Astrocyte of the spinal cord (primary cell): ENCODE measurements around the gene VGLL4.
A peak's percentile ranks its signal among the peaks of the same experiment; 100 is the strongest.
"Not testable (repeated sequence)": the region's sequence is repeated elsewhere in the genome, so short reads cannot be mapped to it uniquely, and the experiment has no call there.

Source experiments
- DNase-seq: peaks from one replicate; pipeline ENCODE4 v3.0.0; 2011; ENCODE audit warnings: low read depth, low spot score
- H3K4me3 ChIP-seq: 2 replicates; pipeline ENCODE4 v1.5.1; 2011; ENCODE audit warnings: low read depth, mild to moderate bottlenecking, low read length, moderate library complexity
- in situ Hi-C: cut with HindIII; loops from 2 replicates; pipeline ENCODE4 v1.10.0; 2017; ENCODE audit warnings: low sequenced_read_pairs
- TF ChIP-seq, protein P1 (sequence below): IDR thresholded peaks from 2 replicates; pipeline ENCODE4 v1.5.1; 2012; ENCODE audit warnings: low read depth, mild to moderate bottlenecking, low read length, inconsistent platforms

VGLL4 gene

DNA sequence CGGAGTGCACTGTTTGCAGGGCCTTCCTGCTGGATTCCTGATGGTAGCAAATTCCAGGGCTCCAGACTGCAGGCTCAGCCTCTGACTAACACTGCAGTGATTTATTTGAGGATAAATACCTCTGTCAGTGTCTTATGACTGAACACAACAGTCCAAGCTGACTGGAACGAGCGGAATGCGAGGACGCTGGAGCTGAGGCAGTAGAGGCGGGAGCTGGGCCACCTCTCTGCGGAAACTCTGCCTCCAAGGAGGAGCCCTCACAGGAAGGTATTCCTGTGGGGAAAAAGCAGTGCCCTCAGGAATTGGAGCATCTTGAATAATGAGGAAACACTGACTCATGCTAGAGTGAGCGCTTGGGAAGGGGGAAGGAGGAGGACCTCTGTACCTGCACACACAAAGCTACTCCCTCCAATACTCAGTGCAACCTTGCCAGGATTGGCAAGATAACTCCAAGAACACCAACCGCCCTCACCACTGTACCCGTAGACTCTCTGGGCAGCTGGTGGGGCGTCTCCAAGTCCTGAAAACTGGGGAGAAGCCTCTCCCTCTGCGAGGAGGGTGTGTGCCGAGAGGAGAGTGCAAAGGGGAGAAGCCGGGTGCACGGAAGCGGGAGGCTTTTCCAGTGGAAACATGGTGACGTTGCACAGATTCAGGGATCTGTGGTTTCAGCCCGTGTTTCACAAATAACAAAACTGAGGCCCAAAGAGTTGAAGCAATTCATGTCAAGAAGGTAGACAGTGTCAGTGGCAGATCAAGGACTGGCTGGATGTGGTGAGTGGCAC is 43.0 kb downstream of the VGLL4 start:
- TF ChIP-seq, protein P1, sequence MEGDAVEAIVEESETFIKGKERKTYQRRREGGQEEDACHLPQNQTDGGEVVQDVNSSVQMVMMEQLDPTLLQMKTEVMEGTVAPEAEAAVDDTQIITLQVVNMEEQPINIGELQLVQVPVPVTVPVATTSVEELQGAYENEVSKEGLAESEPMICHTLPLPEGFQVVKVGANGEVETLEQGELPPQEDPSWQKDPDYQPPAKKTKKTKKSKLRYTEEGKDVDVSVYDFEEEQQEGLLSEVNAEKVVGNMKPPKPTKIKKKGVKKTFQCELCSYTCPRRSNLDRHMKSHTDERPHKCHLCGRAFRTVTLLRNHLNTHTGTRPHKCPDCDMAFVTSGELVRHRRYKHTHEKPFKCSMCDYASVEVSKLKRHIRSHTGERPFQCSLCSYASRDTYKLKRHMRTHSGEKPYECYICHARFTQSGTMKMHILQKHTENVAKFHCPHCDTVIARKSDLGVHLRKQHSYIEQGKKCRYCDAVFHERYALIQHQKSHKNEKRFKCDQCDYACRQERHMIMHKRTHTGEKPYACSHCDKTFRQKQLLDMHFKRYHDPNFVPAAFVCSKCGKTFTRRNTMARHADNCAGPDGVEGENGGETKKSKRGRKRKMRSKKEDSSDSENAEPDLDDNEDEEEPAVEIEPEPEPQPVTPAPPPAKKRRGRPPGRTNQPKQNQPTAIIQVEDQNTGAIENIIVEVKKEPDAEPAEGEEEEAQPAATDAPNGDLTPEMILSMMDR, result no peak
- H3K4me3 ChIP-seq, result no peak overlapping the region
- in situ Hi-C loops, result loop anchor here (25.0 kb wide), 1 partner anchor 213 kb away; no protein-coding TSS in a partner anchor
- DNase-seq, result peak; percentile 99

DNA sequence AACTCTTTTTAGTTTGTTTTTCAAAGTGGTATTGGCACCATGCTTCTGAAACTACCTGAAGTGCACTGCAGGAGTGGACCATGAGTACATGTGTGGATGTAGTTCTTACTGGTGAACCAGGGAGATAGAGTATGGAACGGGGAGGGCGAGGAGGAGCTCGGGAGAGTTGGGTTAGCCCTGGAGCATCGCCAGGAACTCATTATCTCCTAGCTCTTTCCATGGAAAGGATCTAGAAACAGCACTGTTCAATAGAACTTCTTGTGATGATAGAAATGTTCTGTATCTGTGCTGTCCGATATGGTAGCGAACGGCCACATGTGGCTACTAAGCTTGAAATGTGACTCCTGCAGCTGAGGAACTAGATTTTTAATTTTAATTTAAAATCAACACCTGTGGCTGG is 47.3 kb downstream of the VGLL4 start:
- no peak for DNase-seq
- no peak overlapping the region for H3K4me3 ChIP-seq
- in situ Hi-C loops, result no loop called here
- TF ChIP-seq, protein P1, result no peak

- H3K4me3 ChIP-seq, DNase-seq, in situ Hi-C loops: not testable (repeated sequence)
Observed at GRCh38 chr3:11595024-11595423, 48.7 kb downstream of the VGLL4 start.

DNA sequence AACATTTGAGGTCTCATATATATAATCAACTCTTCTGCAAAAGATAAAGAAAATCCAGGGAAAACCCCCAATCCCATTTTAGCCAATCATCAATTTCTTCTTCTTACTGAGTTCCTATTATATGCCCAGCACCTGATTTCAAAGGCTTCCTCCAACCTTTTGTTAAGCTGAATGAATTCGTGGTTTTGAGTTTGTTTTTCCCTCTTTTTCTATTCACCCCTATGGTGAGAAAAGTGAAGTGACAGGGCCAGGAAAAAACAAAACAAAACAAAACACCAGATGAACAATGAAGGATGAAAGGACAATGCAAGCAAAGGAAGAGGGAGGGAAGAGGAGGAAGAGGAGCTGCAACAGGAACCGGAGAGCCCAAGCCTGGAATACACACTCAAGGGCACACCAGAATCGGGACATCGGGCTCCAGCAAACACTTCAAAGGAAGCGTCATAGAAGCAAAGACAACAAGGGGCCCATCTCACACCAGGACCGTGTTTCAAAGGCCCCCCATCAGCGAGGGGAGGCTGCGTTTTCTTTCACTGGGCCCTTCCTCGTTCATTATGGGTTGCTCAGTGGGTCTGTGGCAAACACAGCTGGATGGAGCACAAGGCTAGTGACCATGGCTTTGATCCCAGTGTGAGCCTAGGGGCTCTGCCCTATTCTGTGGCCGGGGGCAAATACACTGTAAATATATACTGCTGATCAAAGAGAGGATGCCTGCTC is 50.2 kb downstream of the VGLL4 start:
- in situ Hi-C loops, result no loop called here
- no peak overlapping the region for H3K4me3 ChIP-seq
- DNase-seq, result no peak
- TF ChIP-seq, protein P1, result no peak

DNA sequence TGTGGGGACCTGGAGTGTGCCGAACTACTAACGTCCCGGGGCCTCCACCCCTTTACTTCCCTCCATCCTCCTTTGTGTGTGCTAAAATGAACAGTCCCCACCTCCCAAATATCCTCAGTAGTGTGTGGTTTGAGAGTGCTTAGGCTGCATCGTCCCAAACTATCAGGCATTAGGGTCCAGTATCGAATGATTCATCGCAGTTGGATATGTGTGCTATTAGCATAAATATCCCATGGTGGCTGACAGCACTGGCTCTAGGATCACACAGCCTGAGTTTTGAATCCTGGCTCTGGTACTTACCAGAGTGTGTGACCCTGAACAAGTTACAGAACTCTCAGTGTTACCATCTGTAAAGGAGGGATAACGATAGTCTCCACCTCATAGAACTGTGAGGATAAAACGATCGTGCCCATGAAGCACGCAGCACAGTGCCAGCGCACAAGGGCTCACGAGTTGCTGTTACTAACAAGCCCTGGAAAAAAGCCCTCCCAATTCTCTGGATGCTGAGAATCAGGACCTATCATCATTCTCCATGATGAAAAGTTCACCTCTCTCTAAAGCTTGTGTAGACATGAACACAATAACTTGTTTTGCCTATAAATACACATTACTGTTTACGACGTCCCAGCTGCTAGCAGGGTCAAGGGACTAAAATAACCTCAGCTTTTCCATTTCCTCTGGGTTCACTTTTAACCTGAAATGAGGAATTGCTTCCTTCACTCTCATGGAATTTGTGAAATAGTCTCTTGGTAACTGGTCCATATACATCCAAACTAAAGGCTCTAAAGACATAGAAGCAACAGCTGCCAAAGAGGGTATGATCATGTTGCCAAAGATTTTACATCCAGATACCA is 51.0 kb downstream of the VGLL4 start:
- peak; percentile 58 for DNase-seq
- H3K4me3 ChIP-seq, result no peak overlapping the region
- TF ChIP-seq, protein P1, result no peak
- in situ Hi-C loops, result no loop called here

DNA sequence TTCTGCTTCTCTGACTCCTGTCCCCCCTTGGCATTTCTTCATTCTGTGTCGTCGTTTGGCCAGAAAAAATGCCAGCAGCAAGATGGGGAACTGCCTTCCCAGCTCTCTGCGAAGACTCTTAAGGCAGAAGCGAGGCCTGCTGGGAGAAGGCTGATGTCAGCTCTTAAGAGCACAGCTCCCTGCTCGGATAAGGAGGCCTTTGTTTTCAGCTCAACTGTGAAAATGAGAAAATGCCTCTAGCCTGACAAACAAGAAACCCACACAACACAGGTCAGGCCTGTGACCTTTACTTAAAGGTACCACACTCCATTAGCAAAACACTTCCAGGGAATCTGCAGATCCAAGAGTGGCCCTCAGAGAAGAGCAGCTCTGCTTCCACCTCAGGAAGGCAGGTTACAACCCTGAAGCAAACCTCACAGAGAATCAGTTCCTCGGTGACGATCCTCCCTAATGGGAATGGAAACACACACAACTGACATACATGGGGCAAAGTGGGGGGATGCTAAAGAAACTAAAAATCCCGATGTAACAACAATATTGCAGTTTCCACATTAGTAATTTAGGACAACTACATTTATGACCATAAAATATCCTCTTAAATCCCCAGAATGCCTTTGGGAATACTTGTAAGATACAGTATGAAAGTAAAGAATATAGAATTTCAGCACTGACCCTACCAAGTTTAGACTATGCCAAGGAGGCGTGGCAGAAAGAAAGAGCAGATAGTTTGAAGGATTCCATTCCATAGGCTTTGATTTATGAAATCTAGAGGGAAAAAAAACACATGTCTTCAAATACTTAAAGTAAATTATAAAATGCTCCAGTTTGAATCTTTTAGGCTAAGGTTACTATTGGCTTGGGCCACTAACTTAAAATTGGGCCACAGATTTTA is 52.1 kb downstream of the VGLL4 start:
- in situ Hi-C loops, result no loop called here
- TF ChIP-seq, protein P1, result no peak
- peak; percentile 88 for DNase-seq
- no peak overlapping the region for H3K4me3 ChIP-seq
